ENCODE measurements around the gene ETV5.

DNA sequence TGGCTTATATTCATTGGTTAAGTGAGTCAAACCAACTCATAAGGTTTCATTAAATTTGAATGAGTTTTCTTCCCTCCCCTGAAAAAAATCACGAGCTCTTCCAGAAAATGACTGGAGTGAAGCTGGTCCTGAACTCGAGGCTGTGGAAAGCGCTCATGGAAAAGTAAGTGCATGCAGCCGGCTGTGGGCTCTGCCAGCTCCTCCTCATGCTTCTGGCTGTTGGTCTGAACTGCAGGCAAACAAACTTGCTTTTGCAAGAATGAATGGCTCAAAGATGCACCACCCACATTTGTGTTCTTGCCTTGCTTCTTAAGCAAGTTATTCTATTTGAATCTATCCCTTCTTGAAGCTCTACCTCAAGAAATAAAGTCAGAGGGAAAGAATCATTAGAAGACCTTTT, 6.2 kb downstream of the ETV5 start:
- TF ChIP-seq, protein P1, sequence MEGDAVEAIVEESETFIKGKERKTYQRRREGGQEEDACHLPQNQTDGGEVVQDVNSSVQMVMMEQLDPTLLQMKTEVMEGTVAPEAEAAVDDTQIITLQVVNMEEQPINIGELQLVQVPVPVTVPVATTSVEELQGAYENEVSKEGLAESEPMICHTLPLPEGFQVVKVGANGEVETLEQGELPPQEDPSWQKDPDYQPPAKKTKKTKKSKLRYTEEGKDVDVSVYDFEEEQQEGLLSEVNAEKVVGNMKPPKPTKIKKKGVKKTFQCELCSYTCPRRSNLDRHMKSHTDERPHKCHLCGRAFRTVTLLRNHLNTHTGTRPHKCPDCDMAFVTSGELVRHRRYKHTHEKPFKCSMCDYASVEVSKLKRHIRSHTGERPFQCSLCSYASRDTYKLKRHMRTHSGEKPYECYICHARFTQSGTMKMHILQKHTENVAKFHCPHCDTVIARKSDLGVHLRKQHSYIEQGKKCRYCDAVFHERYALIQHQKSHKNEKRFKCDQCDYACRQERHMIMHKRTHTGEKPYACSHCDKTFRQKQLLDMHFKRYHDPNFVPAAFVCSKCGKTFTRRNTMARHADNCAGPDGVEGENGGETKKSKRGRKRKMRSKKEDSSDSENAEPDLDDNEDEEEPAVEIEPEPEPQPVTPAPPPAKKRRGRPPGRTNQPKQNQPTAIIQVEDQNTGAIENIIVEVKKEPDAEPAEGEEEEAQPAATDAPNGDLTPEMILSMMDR (IDR thresholded peaks at IDR 0.05; ENCODE audit: low read depth, low read length, missing input control) = no peak
- TF ChIP-seq NR2F2 (IDR thresholded peaks at IDR 0.05) (no peak), GABPA (IDR thresholded peaks at IDR 0.05 in 1 of 2, conservative IDR thresholded peaks at IDR 0.05 in 1 of 2) (no peak), JUND (IDR thresholded peaks at IDR 0.05) (no peak)
